Panc1 (cell line): ENCODE measurements around the gene SERTAD1. TPM values are rescaled to one million over a fixed set of nuclear protein-coding genes. Genes with fewer than 3 reads are reported as not detected.

Experiments used
- ATAC-seq: fragments of 200-7000 bp; cut with Tn5 transposase; 2 replicates; pipeline ENCODE4 v1.9.1; 2020; ENCODE audit warnings: mild to moderate bottlenecking, moderate library complexity
- BruUV-seq: library from RNA; stranded (reverse); fragments of 400-500 nt; replicated peaks from 2 replicates; lab custom pipeline; 2021; lab: Mats Ljungman, UMichigan
- CTCF ChIA-PET: fragments of 300-600 bp; sonication (Branson Sonifier 250); formaldehyde crosslinking; loops from one replicate; lab custom pipeline; 2022; ENCODE audit warnings: antibody characterized with exemption; lab: Charles Lee
- POLR2A ChIA-PET: fragments of 300-600 bp; sonication (Branson Sonifier 250); formaldehyde crosslinking; loops from one replicate; lab custom pipeline; 2022; ENCODE audit warnings: antibody characterized with exemption; lab: Charles Lee
- DNase-seq: peaks from one replicate; pipeline ENCODE4 v3.0.0-alpha.2; 2010; ENCODE audit warnings: low read depth, low spot score
- H3K27ac ChIP-seq: 2 replicates; pipeline ENCODE4 v1.5.1; 2011; ENCODE audit warnings: mild to moderate bottlenecking, low read length, inconsistent platforms
- H3K27me3 ChIP-seq: fragments of 200-500 bp; sonication (Bioruptor generic); 2 replicates; pipeline ENCODE4 v1.6.0; 2014; ENCODE audit warnings: low read length, inconsistent platforms; ENCODE audit not compliant: control insufficient read depth, insufficient read depth
- H3K36me3 ChIP-seq: fragments of 200-500 bp; sonication (Bioruptor generic); 2 replicates; pipeline ENCODE4 v1.5.1; 2014; ENCODE audit warnings: inconsistent platforms, mild to moderate bottlenecking, low read length, moderate library complexity; ENCODE audit not compliant: control insufficient read depth, insufficient read depth
- H3K4me1 ChIP-seq: 2 replicates; pipeline ENCODE4 v1.5.1; 2011; ENCODE audit warnings: inconsistent platforms, mild to moderate bottlenecking, low read length, moderate library complexity; ENCODE audit not compliant: control insufficient read depth, insufficient read depth
- H3K4me3 ChIP-seq, 2 experiments: 2 replicates each; pipeline ENCODE4 v1.5.1; 2011 to 2012; ENCODE audit warnings: low read depth in 2 of 2, low read length in 2 of 2, mild to moderate bottlenecking in 2 of 2, inconsistent platforms in 1 of 2, moderate library complexity in 1 of 2
- H3K9me3 ChIP-seq: fragments of 200-500 bp; sonication (Bioruptor generic); 2 replicates; pipeline ENCODE4 v1.5.1; 2014; ENCODE audit warnings: low read depth, mild to moderate bottlenecking, inconsistent platforms, low read length, moderate library complexity; ENCODE audit not compliant: control insufficient read depth, insufficient read depth
- CTCF ChIP-seq: fragments of 450-650 bp; IDR thresholded peaks from 2 replicates; pipeline ENCODE4 v1.5.1; 2017; ENCODE audit warnings: mild to moderate bottlenecking
- POLR2AphosphoS5 ChIP-seq: IDR thresholded peaks from 2 replicates; pipeline ENCODE4 v1.6.1; 2012; ENCODE audit warnings: mild to moderate bottlenecking, low read depth, low read length, moderate library complexity
- REST ChIP-seq, 2 experiments: IDR thresholded peaks; 2 replicates each; pipeline ENCODE4 v1.6.1; 2011 to 2012; ENCODE audit warnings: low read depth in 2 of 2, control low read depth in 1 of 2, low read length in 1 of 2, mild to moderate bottlenecking in 1 of 2, moderate library complexity in 1 of 2; ENCODE audit not compliant: insufficient read depth in 1 of 2
- SIN3A ChIP-seq: IDR thresholded peaks from 2 replicates; pipeline ENCODE4 v1.6.1; 2012; ENCODE audit warnings: low read depth, mild to moderate bottlenecking, low read length, moderate library complexity, borderline replicate concordance; ENCODE audit not compliant: insufficient read depth
- TCF7L2 ChIP-seq: IDR thresholded peaks from 2 replicates; pipeline ENCODE4 v1.6.1; 2011; ENCODE audit warnings: mild to moderate bottlenecking, low read depth, low read length, inconsistent platforms
- in situ Hi-C: cut with HindIII; loops from 2 replicates; pipeline ENCODE4 v1.10.0; 2016; ENCODE audit warnings: low sequenced_read_pairs, low pct_unique_long_range_greater_than_20kb
- intact Hi-C: fragments of 100-400 bp; cut with micrococcal nuclease; formaldehyde crosslinking; loops from one replicate; pipeline ENCODE4 v1.10.0; 2022; ENCODE audit not compliant: unreplicated experiment
- total RNA-seq: library from RNA; stranded (reverse); gene quantifications from one replicate; pipeline ENCODE4 v1.2.1, GENCODE V29; 2021; ENCODE audit not compliant: unreplicated experiment

Gene SERTAD1
- total RNA-seq, 1 experiment from 2014 or later: 13.4 TPM

DNA sequence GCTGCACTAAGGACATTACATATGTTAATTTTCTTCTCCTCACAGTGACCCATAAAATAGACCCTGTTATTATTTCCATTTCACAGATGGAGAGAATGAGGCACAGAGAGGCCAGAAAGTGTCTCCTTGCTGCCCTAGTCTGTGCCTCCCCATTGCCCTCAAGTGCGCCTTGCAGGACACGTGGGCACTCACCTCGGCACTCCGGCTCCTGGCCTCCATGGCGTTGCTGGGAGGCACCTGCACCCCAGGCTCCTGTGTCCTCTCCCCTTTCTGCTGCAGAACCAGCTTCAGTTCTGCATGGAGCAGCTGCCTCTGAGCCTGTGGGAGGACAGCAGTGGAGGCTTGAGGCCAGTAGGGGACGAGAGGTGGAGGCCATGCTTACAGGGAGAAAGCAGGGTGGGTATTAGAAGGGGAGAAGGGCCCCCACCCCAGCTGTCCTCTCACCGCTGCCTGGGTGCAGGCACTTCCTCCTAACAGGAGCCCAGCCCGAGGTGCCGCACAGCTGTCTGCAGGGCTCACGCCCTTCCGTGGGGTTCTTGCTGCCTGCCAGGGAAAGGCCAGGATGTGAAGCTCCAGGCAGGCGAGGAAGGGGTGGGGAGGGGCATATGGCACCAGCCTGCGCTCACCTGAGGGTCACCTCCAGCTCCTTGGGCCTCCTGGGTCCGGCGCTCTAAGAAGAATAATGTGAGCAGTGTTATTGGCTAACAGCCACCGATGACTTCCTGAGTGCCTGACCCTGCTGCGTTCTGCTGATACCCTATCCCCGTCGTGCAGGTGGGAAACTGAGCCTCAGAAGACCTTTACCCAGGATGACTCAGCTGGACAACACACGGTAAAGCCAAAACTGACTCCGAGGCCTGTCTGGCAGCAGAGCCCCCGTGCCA, 17.8 kb downstream of the SERTAD1 start:
- Histone ChIP-seq H3K4me1 (no peaks in the 10 kb centered on the region; the same call in 1 of the 2 replicates), H3K9me3 (no peaks in the 10 kb centered on the region), H3K36me3 (no peaks in the 10 kb centered on the region), H3K27me3 (no peaks in the 10 kb centered on the region), H3K4me3 (no peak overlapping the region), H3K27ac (no peak overlapping the region)
- intact Hi-C loops: no loop called here
- DNase-seq (no peak), ATAC-seq (no peak)
- in situ Hi-C loops: no loop called here
- CTCF ChIA-PET: no interaction called here
- POLR2A ChIA-PET: no interaction called here
- TF ChIP-seq POLR2AphosphoS5 (no peak), CTCF (no peak)
- no TSS peak for BruUV-seq

- no peaks in the 10 kb centered on the region for H3K27me3 ChIP-seq
- intact Hi-C loops (no loop called here), in situ Hi-C loops (no loop called here)
- CTCF ChIA-PET: interaction anchor here (0.6 to 0.7 kb wide), 2 partner anchors 30 to 307 kb away, joined by 4 to 7 read pairs; no protein-coding TSS in a partner anchor
- H3K36me3 ChIP-seq: no peaks in the 10 kb centered on the region
- DNase-seq: no peak
- no peaks in the 10 kb centered on the region for H3K4me1 ChIP-seq
- H3K27ac ChIP-seq: peak overlapping the region; percentile 52
- H3K9me3 ChIP-seq: no peaks in the 10 kb centered on the region
- no TSS peak for BruUV-seq
- POLR2A ChIA-PET: no interaction called here
- peak overlapping the region; percentile 55 to 61 for H3K4me3 ChIP-seq
- TF ChIP-seq CTCF: no peak
- TF ChIP-seq POLR2AphosphoS5: 0 out of 2 replicates have a peak, but pooled peaks have one; percentile 6
- TF ChIP-seq SIN3A: 0 out of 2 replicates have a peak, but pooled peaks have one; percentile 33
- peak; percentile 94 for ATAC-seq
Observed at GRCh38 chr19:40403262-40403984, 22.4 kb downstream of the SERTAD1 start.

- no peaks in the 10 kb centered on the region for H3K27me3 ChIP-seq
- intact Hi-C loops (no loop called here), in situ Hi-C loops (no loop called here)
- ChIA-PET CTCF (no interaction called here), POLR2A (interaction anchor here (0.6 kb wide), 1 partner anchor 39 kb away, joined by 8 read pairs; no protein-coding TSS in a partner anchor)
- TF ChIP-seq SIN3A: no peak
- no peak for TF ChIP-seq POLR2AphosphoS5
- no peak for TF ChIP-seq REST (IDR thresholded peaks at IDR 0.05; ENCODE audit: insufficient read depth in 1 of 2, low read depth in 2 of 2, low read length in 1 of 2)
- no peak for TF ChIP-seq CTCF
- no peak for TF ChIP-seq TCF7L2
- H3K9me3 ChIP-seq: no peaks in the 10 kb centered on the region
- no peak overlapping the region for H3K27ac ChIP-seq
- DNase-seq (no peak), ATAC-seq (no peak)
- H3K4me1 ChIP-seq: no peaks in the 10 kb centered on the region
- H3K4me3 ChIP-seq: no peak overlapping the region
- no peaks in the 10 kb centered on the region for H3K36me3 ChIP-seq
- no TSS peak for BruUV-seq
Observed at GRCh38 chr19:40400559-40400958, 25.2 kb downstream of the SERTAD1 start.
